Epithelial cell of proximal tubule (primary cell): ENCODE results near the gene DDX56. TPM values are rescaled to one million over a fixed set of nuclear protein-coding genes. Genes with fewer than 3 reads are reported as not detected.
A peak's percentile ranks its signal among the peaks of the same experiment; 100 is the strongest.

Experiments
- DNase-seq: peaks from one replicate; pipeline ENCODE4 v3.0.0-alpha.2; 2011; ENCODE audit warnings: low read depth
- H3K4me3 ChIP-seq: 2 replicates; pipeline ENCODE4 v1.5.1; 2011; ENCODE audit warnings: low read depth, mild to moderate bottlenecking, low read length
- CTCF ChIP-seq: conservative IDR thresholded peaks from 2 replicates; pipeline ENCODE4 v1.5.1; 2012; ENCODE audit warnings: low read depth, mild to moderate bottlenecking, low read length
- total RNA-seq: library from RNA; depleted of rRNA; stranded (reverse); fragments of >200 nt; gene quantifications from 2 replicates; pipeline ENCODE4 v1.2.3, GENCODE V29; 2015

DDX56 gene
- total RNA-seq, 1 donor from 2014 or later: 53.2 TPM

- peak; percentile 67 for TF ChIP-seq CTCF
- no peak for DNase-seq
- no peak overlapping the region for H3K4me3 ChIP-seq
Measured at GRCh38 chr7:44534501-44534900, 39.2 kb downstream of the DDX56 start.

GRCh38 chr7:44534087-44534486, 39.6 kb downstream of the DDX56 start:
- no peak for TF ChIP-seq CTCF
- no peak overlapping the region for H3K4me3 ChIP-seq
- no peak for DNase-seq

- no peak for DNase-seq
- TF ChIP-seq CTCF: no peak
- no peak overlapping the region for H3K4me3 ChIP-seq
Measured at GRCh38 chr7:44533301-44534055, 40.2 kb downstream of the DDX56 start.

- H3K4me3 ChIP-seq: no peak overlapping the region
- DNase-seq: no peak
- no peak for TF ChIP-seq CTCF
Measured at GRCh38 chr7:44531421-44532380, 42.0 kb downstream of the DDX56 start.

- DNase-seq: no peak
- no peak for TF ChIP-seq CTCF
- H3K4me3 ChIP-seq: no peak overlapping the region
Measured at GRCh38 chr7:44530990-44531389, 42.7 kb downstream of the DDX56 start.

GRCh38 chr7:44524811-44525388, 48.8 kb downstream of the DDX56 start:
- no peak for DNase-seq

More at GRCh38 chr7:44524811-44525388, 48.8 kb downstream of the DDX56 start:
- H3K4me3 ChIP-seq: no peak overlapping the region
- TF ChIP-seq CTCF: no peak
